CD14-positive monocyte (primary cell): ENCODE data around the gene KCTD2. TPM values are rescaled to one million over a fixed set of nuclear protein-coding genes. Genes with fewer than 3 reads are reported as not detected.

ENCODE experiments used
- DNase-seq, 3 donors: peaks; one replicate each; pipeline ENCODE4 v3.0.0-alpha.2; 2011 to 2022
- H2AFZ ChIP-seq: 2 replicates; pipeline ENCODE4 v1.6.0; 2012; ENCODE audit warnings: mild to moderate bottlenecking, low read depth, low read length, inconsistent platforms; ENCODE audit not compliant: insufficient read depth, poor library complexity, severe bottlenecking
- H3K27ac ChIP-seq, 2 donors: 1 replicate in 1 of 2; 2 replicates in 1 of 2; pipeline ENCODE4 v1.5.1; 2012 to 2013; ENCODE audit warnings: low read length in 2 of 2, control low read depth in 1 of 2, inconsistent platforms in 1 of 2, low read depth in 1 of 2, mild to moderate bottlenecking in 1 of 2
- H3K27me3 ChIP-seq, 2 donors: one replicate each; pipeline versions ENCODE4 v1.6.0 to v1.6.1; 2011 to 2013; ENCODE audit warnings: low read length in 2 of 2; ENCODE audit not compliant: control insufficient read depth in 2 of 2, insufficient read depth in 2 of 2
- H3K36me3 ChIP-seq, 2 donors: replicated peaks in 1 of 2; 1 replicate in 1 of 2; 2 replicates in 1 of 2; pipeline versions ENCODE4 v1.5.1 to v1.6.1; 2012 to 2013; ENCODE audit warnings: low read length in 2 of 2, control low read depth in 1 of 2, inconsistent platforms in 1 of 2, mild to moderate bottlenecking in 1 of 2; ENCODE audit not compliant: insufficient read depth in 2 of 2, control insufficient read depth in 1 of 2
- H3K4me1 ChIP-seq, 2 donors: 1 replicate in 1 of 2; 2 replicates in 1 of 2; pipeline versions ENCODE4 v1.5.1 to v1.6.1; 2012 to 2013; ENCODE audit warnings: low read length in 2 of 2, control low read depth in 1 of 2, inconsistent platforms in 1 of 2, mild to moderate bottlenecking in 1 of 2, moderate library complexity in 1 of 2; ENCODE audit not compliant: insufficient read depth in 2 of 2, control insufficient read depth in 1 of 2
- H3K4me2 ChIP-seq: replicated peaks from 2 replicates; pipeline ENCODE3; 2012; ENCODE audit warnings: low read length, moderate library complexity, mild to moderate bottlenecking; ENCODE audit not compliant: poor library complexity, severe bottlenecking; ENCODE audit errors: extremely low read depth
- H3K4me3 ChIP-seq, 3 experiments: fragments of 200-600 bp in 1 of 3; sonication (generic) in 1 of 3; replicated peaks in 1 of 3; 1 replicate in 2 of 3; 2 replicates in 1 of 3; pipeline ENCODE4 v1.5.1; 2011 to 2013; ENCODE audit warnings: low read length in 3 of 3, mild to moderate bottlenecking in 3 of 3, control low read depth in 2 of 3, low read depth in 2 of 3, inconsistent platforms in 1 of 3, moderate library complexity in 1 of 3
- H3K79me2 ChIP-seq: 2 replicates; pipeline ENCODE4 v1.6.0; 2012; ENCODE audit warnings: mild to moderate bottlenecking, control low read depth, inconsistent platforms, low read length, moderate library complexity; ENCODE audit not compliant: insufficient read depth
- H3K9ac ChIP-seq: 2 replicates; pipeline ENCODE4 v1.6.0; 2017; ENCODE audit warnings: low read length, mild to moderate bottlenecking; ENCODE audit not compliant: insufficient read depth, poor library complexity, severe bottlenecking
- H3K9me3 ChIP-seq, 2 donors: replicated peaks in 1 of 2; 1 replicate in 1 of 2; 2 replicates in 1 of 2; pipeline versions ENCODE4 v1.5.1 to v1.6.1; 2012 to 2013; ENCODE audit warnings: low read length in 2 of 2, control low read depth in 1 of 2; ENCODE audit not compliant: control insufficient read depth in 1 of 2, insufficient read depth in 1 of 2
- H4K20me1 ChIP-seq: 2 replicates; pipeline ENCODE4 v1.6.0; 2012; ENCODE audit warnings: mild to moderate bottlenecking, low read length, control low read depth, moderate library complexity; ENCODE audit not compliant: insufficient read depth
- H3K27ac Mint-ChIP-seq, 7 donors: one replicate each; pipeline ENCODE4 v1.8.0; 2020; ENCODE audit warnings: mild to moderate bottlenecking in 7 of 7, mixed read lengths in 7 of 7, moderate library complexity in 6 of 7, inconsistent platforms in 2 of 7
- H3K27me3 Mint-ChIP-seq, 3 donors: one replicate each; pipeline ENCODE4 v1.8.0; 2021 to 2022; ENCODE audit warnings: low read depth in 3 of 3, mild to moderate bottlenecking in 3 of 3, mixed read lengths in 3 of 3, moderate library complexity in 3 of 3, inconsistent platforms in 1 of 3
- H3K36me3 Mint-ChIP-seq, 2 donors: one replicate each; pipeline ENCODE4 v1.8.0; 2020; ENCODE audit warnings: mixed read lengths in 2 of 2, inconsistent platforms in 1 of 2, mild to moderate bottlenecking in 1 of 2
- H3K4me1 Mint-ChIP-seq: one replicate; pipeline ENCODE4 v1.8.0; 2020; ENCODE audit warnings: mild to moderate bottlenecking, mixed read lengths
- H3K4me3 Mint-ChIP-seq, 2 donors: one replicate each; pipeline ENCODE4 v1.8.0; 2020; ENCODE audit warnings: mild to moderate bottlenecking in 2 of 2, mixed read lengths in 2 of 2, moderate library complexity in 1 of 2
- H3K9me3 Mint-ChIP-seq, 7 donors: one replicate each; pipeline ENCODE4 v1.8.0; 2020 to 2022; ENCODE audit warnings: mixed read lengths in 7 of 7, mild to moderate bottlenecking in 6 of 7, moderate library complexity in 6 of 7, inconsistent platforms in 2 of 7
- WGBS: methylation state at CpG from one replicate; pipeline ENCODE4 v1.1.5; 2013; ENCODE audit warnings: missing lambda C conversion rate; ENCODE audit not compliant: insufficient coverage; 5-methylcytosine and 5-hydroxymethylcytosine counted together
- intact Hi-C, 2 donors: fragments of 100-400 bp; cut with micrococcal nuclease; formaldehyde crosslinking; loops; one replicate each; pipeline versions ENCODE4 v1.15.0 to v1.15.1; 2023
- polyA plus RNA-seq, 3 donors: library from polyadenylated mRNA; depleted of rRNA in 1 of 3; unstranded in 2 of 3; stranded (reverse) in 1 of 3; fragments of 300-500 nt in 2 of 3; fragments of >200 nt in 1 of 3; fragmentation: Illumina TruSeq in 2 of 3; gene quantifications; 1 replicate in 2 of 3; 2 replicates in 1 of 3; pipeline ENCODE4 v1.2.3, GENCODE V29; 2012 to 2021
- TF ChIP-seq, protein P1 (sequence below): fragments of 200-600 bp; IDR thresholded peaks from one replicate; pipeline ENCODE4 v1.8.0; 2022; ENCODE audit warnings: antibody characterized with exemption, mild to moderate bottlenecking

The KCTD2 gene
- polyA plus RNA-seq, 3 donors, result 2.8 to 17.0 (median 2.9) TPM

DNA sequence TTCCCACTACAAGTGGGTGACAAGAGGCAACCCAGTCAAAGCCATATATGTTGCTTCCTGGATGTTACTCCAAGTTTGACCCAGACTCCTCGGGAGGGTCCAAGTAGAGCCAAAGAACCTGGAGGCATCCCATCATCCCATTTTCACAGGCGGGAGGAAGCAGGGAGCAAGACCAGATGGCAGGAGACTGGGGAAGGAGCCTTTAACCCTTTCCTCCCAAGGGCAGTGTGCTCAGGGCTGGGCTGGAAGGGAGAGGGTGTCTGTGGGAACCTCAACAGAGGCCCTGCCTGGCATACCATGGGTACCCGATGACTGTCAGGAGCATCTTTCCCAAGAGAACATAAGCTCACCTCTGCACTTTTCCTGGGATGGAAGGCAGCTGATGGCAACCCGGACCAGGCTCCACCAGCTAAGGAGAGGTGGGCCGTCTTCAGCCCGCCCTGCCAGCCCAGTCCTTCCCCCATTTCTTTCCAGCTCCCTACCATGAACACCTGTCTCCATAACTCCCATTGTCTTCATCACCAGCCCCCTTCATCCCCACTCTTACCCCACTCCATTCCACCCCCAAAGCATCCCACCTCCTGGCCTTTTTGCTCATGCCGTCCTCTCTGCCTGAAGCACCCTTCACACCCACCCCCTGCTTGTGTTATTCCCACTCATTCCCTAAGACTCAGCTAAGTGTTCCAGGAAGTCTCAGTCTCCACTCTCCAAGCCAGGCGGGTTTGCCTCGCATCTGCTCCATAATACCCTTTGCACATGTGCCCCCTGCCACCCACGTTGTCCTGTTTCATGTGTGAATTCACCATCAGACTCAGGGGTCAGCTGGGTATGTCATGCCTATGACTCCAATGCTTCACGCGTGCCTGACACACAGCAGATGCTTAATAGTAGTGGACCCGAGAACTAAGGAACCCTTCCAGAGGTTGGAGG is 34.9 kb downstream of the KCTD2 start:
- H3K4me3 Mint-ChIP-seq, result no peak overlapping the region
- H3K27me3 Mint-ChIP-seq, result peaks cover 0 to 4% (median 1%) of the 10 kb centered on the region in 3 donors
- Histone ChIP-seq H3K9me3 (no peaks in the 10 kb centered on the region), H3K27ac (no peak overlapping the region), H3K4me1 (peaks cover 50 to 57% of the 10 kb centered on the region in 2 donors), H3K36me3 (no peaks in the 10 kb centered on the region), H3K27me3 (no peaks in the 10 kb centered on the region), H3K4me3 (no peak overlapping the region), H3K9ac (no peak overlapping the region), H2AFZ (no peak overlapping the region), H3K79me2 (no peaks in the 10 kb centered on the region), H3K4me2 (no peak overlapping the region), H4K20me1 (no peaks in the 10 kb centered on the region)
- H3K27ac Mint-ChIP-seq, result no peak overlapping the region
- TF ChIP-seq, protein P1, sequence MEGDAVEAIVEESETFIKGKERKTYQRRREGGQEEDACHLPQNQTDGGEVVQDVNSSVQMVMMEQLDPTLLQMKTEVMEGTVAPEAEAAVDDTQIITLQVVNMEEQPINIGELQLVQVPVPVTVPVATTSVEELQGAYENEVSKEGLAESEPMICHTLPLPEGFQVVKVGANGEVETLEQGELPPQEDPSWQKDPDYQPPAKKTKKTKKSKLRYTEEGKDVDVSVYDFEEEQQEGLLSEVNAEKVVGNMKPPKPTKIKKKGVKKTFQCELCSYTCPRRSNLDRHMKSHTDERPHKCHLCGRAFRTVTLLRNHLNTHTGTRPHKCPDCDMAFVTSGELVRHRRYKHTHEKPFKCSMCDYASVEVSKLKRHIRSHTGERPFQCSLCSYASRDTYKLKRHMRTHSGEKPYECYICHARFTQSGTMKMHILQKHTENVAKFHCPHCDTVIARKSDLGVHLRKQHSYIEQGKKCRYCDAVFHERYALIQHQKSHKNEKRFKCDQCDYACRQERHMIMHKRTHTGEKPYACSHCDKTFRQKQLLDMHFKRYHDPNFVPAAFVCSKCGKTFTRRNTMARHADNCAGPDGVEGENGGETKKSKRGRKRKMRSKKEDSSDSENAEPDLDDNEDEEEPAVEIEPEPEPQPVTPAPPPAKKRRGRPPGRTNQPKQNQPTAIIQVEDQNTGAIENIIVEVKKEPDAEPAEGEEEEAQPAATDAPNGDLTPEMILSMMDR, result no peak
- H3K9me3 Mint-ChIP-seq, result peaks cover 0 to 4% (median 0%) of the 10 kb centered on the region in 7 donors
- no peak for DNase-seq
- H3K36me3 Mint-ChIP-seq, result no peaks in the 10 kb centered on the region
- 96% methylated on average over 11 of the region's 13 CpGs for WGBS
- intact Hi-C loops, result no loop called here
- peaks cover 59% of the 10 kb centered on the region for H3K4me1 Mint-ChIP-seq

GRCh38 chr17:75082683-75083082 is 35.7 kb downstream of the KCTD2 start:
- Histone ChIP-seq H3K79me2 (peaks cover under 1% of the 10 kb centered on the region), H3K9ac (no peak overlapping the region), H2AFZ (no peak overlapping the region), H3K36me3 (no peaks in the 10 kb centered on the region), H3K4me2 (no peak overlapping the region), H3K4me3 (no peak overlapping the region), H3K4me1 (peaks cover 50 to 56% of the 10 kb centered on the region in 2 donors), H3K27ac (no peak overlapping the region), H3K9me3 (no peaks in the 10 kb centered on the region), H3K27me3 (no peaks in the 10 kb centered on the region), H4K20me1 (no peaks in the 10 kb centered on the region)
- Mint-ChIP-seq H3K27me3 (peaks cover 0 to 4% (median 1%) of the 10 kb centered on the region in 3 donors), H3K27ac (no peak overlapping the region), H3K9me3 (peaks cover 0 to 4% (median 0%) of the 10 kb centered on the region in 7 donors), H3K4me3 (no peak overlapping the region), H3K4me1 (peaks cover 57% of the 10 kb centered on the region), H3K36me3 (no peaks in the 10 kb centered on the region)
- TF ChIP-seq, protein P1, result no peak
- intact Hi-C loops, result no loop called here
- WGBS, result 87% methylated on average over 3 of the region's 6 CpGs
- no peak for DNase-seq
